NCI-H2196 treated with DMSO at 0.1 percent for 48 hours (cell line): ENCODE data around the gene DTNBP1.
"Not testable (repeated sequence)": the region's sequence is repeated elsewhere in the genome, so short reads cannot be mapped to it uniquely, and the experiment has no call there.

Experiments
- DNase-seq: peaks from one replicate; lab custom pipeline; 2025; ENCODE audit not compliant: unreplicated experiment; lab: John Stamatoyannopoulos, UW

The DTNBP1 gene

DNA sequence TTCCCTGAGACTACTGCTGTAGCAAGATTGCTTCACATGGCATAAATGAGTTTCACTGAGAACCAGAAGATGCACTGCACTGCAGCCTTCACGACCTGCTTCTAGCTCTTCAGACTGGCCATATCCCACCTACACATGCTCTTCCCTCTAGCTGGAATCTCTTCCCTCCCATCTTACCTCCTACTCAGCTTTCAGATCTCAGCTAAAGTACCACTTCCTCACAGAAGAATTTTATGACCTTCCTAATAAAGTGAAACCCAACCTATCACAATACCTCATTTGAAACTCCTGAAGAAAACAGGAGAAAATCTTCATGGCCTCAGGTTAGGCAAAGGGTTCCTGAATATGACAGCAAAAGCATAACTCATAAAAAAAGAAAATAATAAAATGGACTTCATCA is 99.9 kb downstream of the DTNBP1 start:
- DNase-seq, result no peak

DNA sequence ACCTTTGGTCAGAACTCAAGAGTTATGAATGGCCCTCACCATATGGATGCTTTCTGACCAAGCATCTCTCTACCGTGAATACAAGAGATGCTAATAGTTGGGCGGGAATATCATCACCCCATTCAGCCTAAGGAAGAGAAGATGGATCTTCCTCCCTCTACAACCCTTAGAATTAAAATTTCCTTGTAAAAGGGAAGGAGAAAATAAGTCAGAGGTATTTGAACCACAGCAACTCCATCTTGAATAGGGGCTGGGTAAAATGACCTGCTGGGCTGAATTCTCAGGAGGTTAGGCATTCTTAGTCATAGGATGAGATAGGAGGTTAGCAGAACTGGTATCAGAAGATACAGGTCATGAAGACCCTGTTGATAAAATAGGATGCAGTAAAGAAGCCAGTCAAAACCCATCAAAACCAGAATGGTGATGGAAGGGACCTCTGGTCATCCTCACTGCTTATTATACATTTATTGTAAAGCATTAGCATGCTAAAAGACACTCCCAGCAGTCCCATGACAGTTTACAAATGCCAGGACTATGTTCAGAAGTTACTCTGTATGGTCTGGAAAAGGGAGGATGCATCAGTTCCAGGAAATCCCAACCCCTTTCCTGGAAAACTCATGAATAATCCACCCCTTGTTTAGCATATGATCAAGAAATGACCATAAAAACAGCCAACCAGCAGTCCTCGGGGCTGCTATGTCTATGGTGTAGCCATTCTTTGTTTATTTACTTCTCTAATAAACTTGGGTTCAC is 101.2 kb downstream of the DTNBP1 start:
- DNase-seq, result no peak

DNA sequence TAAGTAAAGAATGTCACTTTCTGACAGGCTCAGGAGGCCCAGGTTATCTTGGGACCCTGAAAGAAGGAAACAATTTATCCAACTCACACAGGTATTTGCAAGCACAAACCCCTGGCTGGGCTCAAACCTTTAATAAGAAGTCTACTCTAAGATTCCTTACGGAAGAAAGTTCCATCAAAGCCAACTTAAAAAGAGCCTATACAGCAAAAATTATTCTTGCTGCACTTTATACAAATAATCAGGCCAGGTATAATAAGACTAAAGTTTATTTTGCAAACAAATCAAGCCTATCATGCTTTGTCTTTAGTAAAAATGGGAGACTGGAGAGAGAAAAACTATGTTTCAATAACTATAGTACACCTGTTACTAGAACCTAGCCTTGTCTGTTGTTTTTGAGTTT is 102.1 kb downstream of the DTNBP1 start:
- no peak for DNase-seq

DNA sequence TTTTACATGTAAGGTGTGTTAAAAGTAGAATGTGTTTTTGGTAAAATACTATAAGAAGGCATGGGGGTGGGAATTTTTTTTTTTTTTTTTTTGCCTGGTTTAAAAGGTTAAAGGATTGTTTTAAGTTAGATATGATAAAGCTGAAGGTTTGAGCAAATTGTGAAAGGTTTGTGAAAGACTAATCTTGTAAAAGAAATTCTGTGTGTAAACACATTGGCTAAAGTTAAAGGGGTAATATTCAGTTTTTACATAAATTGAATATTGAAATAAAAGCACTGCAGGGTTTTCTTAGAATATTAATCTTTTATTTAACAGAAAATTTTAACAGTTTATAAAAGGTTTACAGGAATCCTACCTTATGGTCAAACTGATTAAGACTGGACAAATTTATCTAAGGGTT is 105.7 kb downstream of the DTNBP1 start:
- no peak for DNase-seq

DNA sequence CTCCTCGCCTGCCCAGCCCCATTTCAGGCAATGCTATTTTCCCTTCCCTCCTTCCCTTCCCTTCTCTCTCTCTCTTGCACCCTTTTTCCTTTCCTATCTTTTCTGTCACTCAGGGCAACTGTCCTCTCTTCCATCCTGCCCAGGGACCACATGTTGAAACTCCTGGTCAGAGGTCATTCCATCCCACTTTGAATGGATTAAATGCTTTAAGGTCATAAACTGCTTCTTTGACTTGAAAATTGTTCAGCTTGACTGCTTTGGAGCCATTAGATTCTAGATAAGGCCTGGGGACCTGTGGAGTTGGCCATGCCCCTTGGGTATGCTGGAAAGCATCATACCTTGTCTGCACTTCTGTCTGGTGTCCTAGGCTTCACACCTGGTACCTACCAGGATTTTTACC is 106.1 kb downstream of the DTNBP1 start:
- DNase-seq, result no peak

DNA sequence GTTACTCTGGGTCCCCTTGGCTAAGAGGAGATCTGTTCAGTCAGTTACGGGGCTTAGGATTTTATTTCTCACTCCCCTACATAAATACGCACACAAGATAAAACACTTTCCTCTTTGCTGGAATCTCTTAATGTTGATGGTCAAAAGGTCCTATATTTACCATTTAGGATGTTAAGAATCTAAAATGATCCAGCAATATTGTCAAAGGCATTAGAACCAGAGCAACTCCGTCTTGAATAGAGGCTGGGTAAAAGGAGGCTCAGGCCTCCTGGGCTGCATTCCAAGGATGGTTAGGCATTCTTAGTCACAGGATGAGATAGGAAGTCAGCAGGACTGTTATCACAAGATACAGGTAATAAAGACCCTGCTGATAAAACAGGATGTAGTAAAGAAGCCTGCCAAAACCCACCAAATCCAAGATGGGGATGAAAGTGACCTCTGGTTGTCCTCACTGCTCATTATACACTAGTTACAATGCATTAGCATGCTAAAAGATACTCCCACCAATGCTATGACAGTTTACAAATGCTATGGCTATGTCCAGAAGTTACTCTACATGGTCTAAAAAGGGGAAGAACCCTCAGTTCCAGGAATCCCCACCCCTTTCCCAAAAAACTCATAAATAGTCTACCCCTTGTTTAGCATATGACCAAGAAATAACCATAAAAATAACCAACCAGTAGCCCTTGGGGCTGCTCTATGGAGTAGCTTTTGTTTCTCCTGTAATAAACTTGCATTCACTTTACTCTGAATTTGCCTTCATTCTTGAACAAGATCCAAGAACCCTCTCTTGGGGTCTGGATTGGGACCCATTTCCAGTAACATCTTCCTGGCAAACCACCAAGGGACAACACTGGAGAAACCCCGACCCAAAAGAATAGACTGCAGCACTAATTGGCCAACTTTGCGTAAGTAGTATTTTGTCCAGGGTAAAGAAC is 107.5 kb downstream of the DTNBP1 start:
- no peak for DNase-seq

DNA sequence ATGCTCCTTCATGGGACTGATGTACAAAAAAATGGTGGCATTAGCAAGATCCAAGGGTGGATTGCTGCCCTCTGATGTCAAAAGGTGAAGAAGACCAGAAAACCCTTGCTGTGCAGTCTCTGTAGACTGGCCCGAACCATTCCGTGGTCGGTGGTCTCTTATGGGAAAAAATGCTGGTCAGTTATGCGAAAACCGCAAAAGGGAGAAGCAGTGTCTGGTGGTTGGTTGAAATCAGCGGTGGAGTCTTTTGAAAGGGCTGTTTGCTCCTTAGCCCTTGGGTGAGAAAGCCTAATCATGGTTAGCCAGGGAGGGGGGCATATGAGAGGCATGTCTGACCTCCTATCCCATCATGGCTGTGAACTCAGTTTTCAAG is 108.1 kb downstream of the DTNBP1 start:
- no peak for DNase-seq

DNA sequence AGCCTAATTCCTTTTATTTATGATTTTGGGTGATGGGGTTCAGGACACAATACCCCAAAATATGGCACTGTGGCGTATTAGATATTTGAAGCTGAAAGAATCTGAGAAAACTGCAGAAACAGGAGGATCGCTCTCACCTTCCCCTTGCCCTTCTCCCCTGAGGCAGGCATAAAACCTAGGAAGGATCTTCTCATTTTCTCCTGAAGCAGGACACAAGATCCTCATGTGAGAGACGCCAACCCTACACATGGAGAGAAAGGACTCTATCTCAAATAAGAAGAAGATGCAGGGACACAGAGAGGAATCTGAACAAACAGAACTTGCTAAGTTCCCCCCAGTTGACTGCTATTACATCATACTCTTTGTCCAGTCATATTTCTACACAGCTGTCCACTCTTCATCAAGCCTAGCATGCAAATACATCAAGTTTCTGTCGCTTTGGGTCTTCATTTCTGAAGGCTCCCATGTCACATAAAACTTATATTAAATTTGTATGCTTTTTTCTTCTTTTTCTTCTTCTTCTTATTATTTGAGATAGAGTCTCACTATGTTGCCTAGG is 109.0 kb downstream of the DTNBP1 start:
- no peak for DNase-seq

DNA sequence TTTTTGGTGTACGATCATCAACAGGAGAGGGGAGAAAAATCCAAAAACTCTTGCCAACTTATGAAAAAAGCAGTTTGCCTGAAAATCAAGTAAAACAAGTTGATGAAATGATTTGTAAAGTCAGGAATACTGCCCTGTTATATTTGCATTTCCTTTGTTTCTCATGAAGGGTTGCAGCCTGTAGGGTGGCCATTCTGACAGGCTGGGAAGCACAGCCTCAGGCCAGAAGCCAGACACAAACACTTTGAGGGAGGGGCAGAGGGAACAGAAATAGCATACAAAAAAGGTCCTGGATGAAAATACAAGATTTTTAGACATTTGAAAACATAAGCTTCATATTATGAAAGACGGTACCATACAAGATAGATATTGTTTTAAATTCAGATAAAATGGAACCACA is 109.8 kb downstream of the DTNBP1 start:
- DNase-seq, result no peak

DNA sequence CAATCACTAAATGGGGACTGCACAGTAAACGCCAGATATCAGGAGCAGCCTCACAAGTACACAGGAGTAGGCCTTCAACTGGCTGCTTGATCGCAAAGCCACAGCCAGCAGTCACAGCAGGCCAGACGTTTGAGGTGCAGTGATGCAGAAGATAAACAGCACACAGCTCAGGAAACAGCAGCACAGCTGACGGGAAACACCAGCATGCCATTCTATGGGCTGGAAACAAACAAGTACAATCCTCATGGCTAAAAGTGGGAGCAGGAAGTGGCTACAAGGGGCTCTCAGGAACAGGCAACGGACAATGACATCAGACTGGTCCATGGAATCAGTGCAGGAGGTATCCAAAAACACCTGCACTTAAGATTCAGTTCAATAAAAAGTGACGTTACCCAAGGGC is 111.0 kb downstream of the DTNBP1 start:
- DNase-seq, result no peak

DNA sequence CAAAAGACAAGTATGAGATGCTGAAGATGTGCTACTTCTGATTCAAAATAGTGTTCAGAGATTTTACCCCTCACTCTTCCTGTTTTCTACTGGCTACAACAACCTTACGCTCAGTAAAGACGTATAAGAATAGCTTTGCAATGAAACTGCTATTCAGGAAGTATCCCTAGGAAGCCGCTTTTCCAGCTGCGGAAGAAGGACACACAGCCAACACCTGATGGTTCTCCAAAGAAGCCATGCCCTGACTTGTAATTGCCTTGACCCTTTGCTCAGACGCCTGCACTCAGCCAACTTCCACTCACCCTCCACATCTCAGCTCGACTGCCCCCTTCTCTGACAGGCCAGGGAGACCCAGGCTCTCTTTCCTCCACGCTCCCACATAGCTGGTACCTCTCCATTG is 111.6 kb downstream of the DTNBP1 start:
- DNase-seq, result no peak

DNA sequence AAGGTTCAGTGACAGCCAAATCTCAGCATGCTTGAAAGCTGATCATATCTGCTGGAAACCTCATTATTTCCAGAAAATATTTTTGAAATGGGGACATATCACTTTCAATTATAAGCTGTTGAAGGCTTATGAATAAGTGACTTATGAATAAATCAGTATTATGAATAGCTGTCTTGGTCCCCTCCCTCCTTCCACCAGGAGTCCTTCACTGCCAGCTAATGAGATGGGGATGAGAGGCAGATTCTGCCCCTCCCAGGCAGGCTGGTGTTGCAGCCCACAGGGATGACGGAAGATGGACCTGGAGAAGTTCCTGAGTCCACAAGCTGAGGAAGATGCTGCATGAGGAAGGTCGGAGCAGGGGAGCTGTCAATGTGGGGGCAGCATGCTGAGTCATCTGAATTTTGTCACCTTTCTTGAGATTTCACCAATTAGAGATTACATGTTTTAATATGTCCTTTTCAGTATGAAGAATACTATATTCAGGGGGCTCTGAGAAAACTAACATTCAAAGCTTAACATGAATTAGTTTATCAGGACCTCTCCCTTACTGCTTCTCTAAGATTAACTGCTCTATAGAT is 112.2 kb downstream of the DTNBP1 start:
- no peak for DNase-seq

DNA sequence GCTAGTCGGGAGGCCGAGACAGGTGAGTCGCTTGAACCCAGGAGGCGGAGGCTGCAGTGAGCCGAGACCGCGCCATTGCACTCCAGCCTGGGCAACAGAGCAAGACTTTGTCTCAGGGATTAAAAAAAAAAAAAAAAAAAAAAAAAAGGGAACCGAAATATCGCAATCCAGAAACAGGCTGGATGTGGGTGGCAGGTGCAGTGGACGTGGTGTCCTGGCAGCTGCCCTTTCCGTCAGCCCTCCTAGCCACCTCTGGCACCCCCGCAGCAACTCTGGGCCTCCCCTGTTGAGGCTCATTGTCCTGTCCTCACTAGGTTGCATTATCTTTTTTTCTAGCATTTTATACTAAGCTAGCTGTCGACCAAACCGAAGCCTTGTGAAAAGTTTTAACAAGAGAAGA is 113.5 kb downstream of the DTNBP1 start:
- no peak for DNase-seq

DNA sequence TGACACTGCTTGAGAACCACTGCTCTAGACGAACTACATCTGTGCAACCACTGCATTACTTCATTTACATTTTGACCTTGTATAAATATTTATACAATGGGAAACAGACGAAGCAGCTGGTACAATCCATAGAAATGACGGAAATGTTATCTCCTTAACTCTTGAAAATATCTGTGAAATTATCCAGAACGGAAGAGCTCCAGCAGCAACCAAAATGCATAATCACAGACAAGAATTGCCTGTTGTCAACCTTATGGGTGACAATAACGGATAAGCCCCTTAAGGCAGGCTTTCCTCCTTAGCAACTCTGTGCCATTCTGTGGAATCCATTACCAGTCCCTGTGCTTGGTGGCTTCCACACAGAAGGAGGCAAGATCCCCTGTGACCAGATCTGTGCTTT is 115.4 kb downstream of the DTNBP1 start:
- no peak for DNase-seq

DNA sequence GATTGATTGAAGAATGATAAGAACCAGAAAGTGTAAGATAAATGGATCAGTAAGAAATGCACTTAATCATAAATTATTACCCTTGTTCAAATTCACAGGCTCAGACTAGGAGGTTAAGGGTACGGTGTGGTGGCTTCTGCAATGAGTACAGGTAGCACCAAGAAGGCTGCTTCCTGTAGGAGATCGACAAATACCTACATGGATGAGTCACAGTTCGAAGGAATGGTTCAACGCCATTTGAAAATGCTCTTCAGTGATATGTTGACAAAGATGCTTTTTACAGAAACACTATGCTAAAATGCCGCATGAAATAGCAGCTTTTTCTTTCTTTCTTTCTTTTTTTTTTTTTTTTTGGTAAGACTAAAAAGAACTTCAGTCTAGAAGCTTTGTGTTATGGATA is 116.2 kb downstream of the DTNBP1 start:
- no peak for DNase-seq

DNA sequence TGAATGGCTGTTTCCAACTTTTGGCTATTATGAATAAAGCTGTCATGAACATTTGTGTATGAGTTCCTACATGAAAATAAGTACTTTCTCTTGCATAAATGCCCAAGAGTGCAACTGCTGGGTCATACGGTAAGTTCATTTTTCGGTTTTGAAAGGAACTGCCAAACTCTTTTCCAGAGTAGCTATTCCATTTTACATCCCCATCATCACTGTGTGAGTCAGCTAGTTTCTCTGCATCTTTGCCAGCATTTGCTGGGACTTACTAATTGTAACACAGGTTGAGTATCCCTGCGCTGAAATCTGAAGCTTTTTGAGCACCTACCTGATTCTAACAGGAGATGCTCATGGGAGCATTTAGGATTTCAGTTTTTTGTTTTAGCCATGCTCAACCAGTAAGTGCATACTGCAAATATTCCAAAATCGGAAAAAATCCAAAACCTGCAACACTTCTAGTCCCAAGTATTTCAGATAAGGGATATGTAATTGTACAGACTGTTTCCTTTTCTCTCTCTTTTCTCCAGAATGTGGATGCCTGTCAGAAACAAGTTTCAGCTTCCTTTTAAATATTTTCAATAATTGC is 118.4 kb downstream of the DTNBP1 start:
- DNase-seq, result no peak

DNA sequence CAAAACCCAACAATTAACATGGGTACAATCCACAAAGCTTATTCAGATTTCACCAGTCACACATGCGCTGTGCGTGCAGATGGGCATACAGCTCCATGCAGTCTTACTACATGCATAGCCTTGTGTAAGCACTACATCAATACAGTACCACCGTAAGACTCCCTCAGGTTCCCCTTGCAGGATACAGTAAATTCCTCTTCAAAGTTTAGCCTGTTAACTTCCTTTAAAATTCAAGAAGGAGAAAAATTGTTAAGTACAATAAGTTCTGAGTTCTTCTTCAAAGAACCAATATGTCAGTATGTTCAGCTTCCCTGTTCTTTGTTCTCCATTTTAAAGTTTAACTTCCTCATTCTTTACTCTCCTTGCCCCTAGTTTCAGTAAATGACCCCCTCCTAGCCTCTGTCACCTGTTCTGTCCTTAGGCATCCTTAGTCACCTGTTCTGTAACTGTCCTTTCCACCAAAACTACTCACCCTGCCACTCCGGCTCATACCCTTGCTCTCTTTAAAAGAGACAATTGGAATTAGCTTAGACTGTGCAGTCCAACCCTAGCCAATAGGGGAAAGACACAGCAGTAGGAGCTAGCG is 119.4 kb downstream of the DTNBP1 start:
- not testable (repeated sequence) for DNase-seq

DNA sequence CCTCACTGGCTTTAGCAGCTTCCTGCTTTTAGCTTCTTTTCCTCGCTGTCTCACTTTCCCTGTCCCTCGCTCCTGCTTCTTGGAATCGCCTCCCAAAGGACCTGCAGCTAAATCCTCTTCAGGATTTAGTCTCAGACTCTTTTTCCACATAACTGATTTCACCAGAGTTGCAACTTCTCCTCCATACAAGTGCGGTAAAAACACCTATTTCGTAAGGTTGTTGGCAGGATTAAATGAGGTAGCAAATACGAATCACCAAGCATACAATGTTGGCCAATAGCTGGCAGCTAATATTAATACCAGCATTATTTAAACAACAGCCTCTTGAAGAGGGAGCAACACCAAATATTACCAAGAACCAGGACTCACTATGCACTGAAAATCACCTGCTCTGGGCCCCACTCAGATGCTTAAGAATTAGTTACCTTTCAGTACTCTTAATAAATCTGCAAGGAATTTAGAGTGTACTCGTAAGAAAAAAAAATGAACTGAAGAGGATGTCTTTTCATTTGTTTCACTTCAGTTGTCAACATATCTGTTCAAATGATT is 123.0 kb downstream of the DTNBP1 start:
- DNase-seq, result no peak

DNA sequence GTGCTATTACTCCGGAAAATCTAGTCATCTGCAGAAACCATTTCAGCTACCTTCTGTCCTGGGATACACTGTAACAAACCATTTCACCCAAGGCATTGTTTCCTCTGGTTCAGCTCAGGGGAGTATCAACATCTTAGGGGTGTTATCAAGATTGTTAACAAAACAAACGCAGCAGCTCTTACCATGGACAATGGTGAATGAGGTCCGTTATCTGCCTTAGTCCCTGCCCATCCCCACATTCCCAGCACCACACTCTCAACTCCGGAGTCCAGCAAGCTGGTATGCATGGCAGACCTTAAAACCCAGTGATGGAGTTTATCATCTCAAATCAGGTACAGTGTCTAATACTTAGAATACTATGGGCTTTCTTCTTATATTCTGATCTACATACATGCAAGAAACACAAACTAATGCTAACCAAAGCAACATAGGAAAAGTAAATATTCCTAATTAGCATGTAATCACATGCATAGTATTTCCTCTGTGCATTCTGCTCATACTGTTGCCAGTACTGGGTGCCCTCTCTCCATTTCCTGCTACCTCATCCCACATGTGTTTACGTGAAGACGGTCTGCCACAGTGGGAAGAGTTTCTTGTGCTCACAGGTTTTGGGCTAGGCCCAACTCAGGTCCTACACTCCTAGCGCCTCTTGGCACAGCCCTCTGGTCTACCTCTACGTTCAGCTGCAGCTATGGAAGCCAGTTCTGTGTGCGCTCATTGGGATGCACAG is 123.9 kb downstream of the DTNBP1 start:
- no peak for DNase-seq

DNA sequence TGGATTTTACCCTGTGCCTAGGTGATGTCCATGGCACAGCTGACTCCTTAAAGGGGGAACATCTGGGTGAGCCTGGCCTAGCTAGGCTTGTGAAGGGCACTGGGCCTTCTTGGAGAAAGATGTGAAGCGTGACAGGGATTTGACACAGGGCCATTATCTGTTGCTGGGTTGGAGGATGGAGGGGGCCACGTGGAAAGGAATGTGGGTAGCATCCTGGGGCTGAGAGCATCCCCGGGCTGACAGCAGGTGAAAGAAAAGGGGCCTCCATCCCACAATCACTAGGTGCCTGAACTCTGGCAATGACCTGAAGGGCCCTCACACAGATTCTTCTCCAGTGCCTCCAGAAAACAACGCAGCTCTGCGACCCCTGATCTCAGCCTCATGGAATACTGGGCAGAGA is 124.7 kb downstream of the DTNBP1 start:
- no peak for DNase-seq
